ENCODE data around the gene MAN1C1. TPM values are rescaled to one million over a fixed set of nuclear protein-coding genes. Genes with fewer than 3 reads are reported as not detected.

MAN1C1 gene
- total and polyA plus RNA-seq, 7 donors, result 1.8 to 6.7 (median 2.0) TPM

DNA sequence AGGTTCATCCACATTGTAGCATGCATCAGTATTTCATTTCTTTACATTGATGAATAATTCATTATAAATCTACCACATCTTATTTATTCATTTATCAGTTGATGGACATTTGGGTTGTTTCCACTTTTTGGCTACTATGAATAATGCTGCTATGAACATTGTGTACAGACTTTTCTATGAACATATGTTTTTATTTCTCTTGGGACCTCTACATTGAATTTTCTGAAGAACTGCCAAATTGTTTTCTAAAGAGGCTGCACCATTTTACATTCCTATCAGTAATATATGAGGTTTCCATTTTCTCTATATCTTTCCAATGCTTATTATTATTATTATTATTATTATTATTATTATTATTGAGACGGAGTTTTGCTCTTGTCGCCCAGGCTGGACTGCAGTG is 102.1 kb downstream of the MAN1C1 start:
- Histone ChIP-seq H3K36me3 (ENCODE audit: insufficient read depth in 1 of 2, low read depth in 1 of 2) (no peaks in the 10 kb centered on the region), H3K27me3 (ENCODE audit: insufficient read depth in 3 of 3, low read length in 2 of 3) (no peaks in the 10 kb centered on the region), H3K27ac (no peak overlapping the region), H3K9me3 (no peaks in the 10 kb centered on the region), H3K4me3 (no peak overlapping the region), H3K4me1 (no peaks in the 10 kb centered on the region)
- 95 to 100% (median 100%) methylated on average over 2 of the region's 2 CpGs for WGBS, 3 donors
- DNase-seq, result no peak
- no peak for ATAC-seq
- intact Hi-C loops (cut with DNase I), result no loop called here
- TF ChIP-seq, protein P1, sequence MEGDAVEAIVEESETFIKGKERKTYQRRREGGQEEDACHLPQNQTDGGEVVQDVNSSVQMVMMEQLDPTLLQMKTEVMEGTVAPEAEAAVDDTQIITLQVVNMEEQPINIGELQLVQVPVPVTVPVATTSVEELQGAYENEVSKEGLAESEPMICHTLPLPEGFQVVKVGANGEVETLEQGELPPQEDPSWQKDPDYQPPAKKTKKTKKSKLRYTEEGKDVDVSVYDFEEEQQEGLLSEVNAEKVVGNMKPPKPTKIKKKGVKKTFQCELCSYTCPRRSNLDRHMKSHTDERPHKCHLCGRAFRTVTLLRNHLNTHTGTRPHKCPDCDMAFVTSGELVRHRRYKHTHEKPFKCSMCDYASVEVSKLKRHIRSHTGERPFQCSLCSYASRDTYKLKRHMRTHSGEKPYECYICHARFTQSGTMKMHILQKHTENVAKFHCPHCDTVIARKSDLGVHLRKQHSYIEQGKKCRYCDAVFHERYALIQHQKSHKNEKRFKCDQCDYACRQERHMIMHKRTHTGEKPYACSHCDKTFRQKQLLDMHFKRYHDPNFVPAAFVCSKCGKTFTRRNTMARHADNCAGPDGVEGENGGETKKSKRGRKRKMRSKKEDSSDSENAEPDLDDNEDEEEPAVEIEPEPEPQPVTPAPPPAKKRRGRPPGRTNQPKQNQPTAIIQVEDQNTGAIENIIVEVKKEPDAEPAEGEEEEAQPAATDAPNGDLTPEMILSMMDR (IDR thresholded peaks at IDR 0.05), result no peak

DNA sequence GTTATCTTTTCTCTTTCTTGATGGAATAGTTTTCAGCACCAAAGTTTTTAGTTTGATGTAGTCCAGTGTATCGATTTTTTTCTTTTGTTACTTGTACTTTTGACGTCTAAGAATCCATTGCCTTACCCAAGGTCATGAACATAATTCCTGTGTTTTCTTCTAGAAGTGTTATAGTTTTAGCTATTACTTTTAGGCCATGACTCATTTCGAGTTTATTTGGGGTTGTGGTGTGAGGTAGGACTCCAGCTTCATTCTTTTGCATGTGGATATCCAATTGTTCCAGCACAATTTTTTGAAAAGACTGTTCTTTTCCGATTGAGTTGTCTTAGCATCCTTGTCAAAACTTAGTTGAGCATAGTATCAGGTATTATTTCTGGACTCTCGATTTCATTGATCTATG is 104.0 kb downstream of the MAN1C1 start:
- intact Hi-C loops (cut with DNase I), result no loop called here
- WGBS, 3 donors, result 88 to 91% (median 90%) methylated on average over 5 of the region's 5 CpGs
- no peak for ATAC-seq

DNA sequence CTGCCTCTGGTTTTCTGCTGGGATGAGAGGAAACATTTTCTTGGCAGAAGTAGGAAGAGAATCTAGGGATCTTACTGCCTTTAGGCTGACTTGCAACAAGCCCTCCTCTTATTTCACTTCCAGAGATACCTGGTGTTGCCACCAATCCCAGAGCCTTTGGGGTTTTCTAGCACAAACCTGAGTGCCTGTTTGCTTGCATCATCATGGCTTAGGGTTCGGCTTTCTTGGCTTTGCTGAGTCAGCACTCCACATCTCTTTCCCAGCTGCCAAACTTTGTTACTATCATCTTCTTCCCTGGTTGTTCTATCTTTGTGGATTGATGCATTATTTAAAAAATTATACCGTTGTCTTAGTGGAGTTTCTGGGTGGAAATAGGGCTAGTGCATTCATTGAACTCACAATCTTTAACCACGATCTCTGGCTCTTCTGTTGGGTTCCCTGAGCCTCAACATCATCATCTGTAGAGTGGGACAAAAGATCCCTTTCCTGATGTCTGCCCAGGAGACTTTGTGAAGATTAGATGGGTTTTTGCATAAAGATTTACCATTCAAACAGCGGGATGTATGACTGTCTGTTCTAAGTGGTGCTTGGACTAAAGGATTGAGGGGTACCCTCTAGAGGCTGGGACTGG is 106.8 kb downstream of the MAN1C1 start:
- 78 to 88% (median 83%) methylated on average over 4 of the region's 4 CpGs for WGBS, 3 donors
- TF ChIP-seq, protein P1 (IDR thresholded peaks at IDR 0.05), result no peak
- DNase-seq (no peak), ATAC-seq (no peak)
- Histone ChIP-seq H3K9me3 (no peaks in the 10 kb centered on the region), H3K4me1 (peaks cover 13% of the 10 kb centered on the region), H3K27ac (no peak overlapping the region), H3K27me3 (ENCODE audit: insufficient read depth in 3 of 3, low read length in 2 of 3) (no peaks in the 10 kb centered on the region), H3K4me3 (no peak overlapping the region), H3K36me3 (ENCODE audit: insufficient read depth in 1 of 2, low read depth in 1 of 2) (no peaks in the 10 kb centered on the region)
- intact Hi-C loops (cut with DNase I), result loop anchor here in 1 of 2 donors (2.0 kb wide), 1 partner anchor 17 kb away; no protein-coding TSS in a partner anchor

More for the DNA sequence above, 104.0 kb downstream of the MAN1C1 start:
- Histone ChIP-seq H3K27me3 (ENCODE audit: insufficient read depth in 3 of 3, low read length in 2 of 3) (no peaks in the 10 kb centered on the region), H3K9me3 (no peaks in the 10 kb centered on the region), H3K4me3 (no peak overlapping the region), H3K27ac (no peak overlapping the region), H3K4me1 (no peaks in the 10 kb centered on the region), H3K36me3 (ENCODE audit: insufficient read depth in 1 of 2, low read depth in 1 of 2) (no peaks in the 10 kb centered on the region)
- DNase-seq, result no peak
- TF ChIP-seq, protein P1 (IDR thresholded peaks at IDR 0.05), result no peak

DNA sequence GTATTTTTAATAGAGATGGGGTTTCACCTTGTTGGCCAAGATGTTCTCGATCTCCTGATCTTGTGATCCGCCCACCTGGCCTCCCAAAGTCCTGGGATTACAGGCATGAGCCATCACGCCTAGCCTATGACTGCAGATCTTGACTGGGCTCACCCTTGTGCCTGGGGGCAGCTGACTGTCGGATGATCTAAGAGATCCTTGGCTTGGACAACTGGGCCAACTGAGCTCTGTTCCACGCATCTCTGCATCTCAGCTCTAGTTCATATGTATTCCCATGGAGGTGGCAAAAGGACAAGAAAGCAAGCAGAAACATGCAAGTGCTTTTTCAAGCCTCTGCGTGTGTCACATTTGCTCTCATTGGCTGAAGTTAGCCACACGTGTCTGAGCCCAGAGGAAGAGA is 107.6 kb downstream of the MAN1C1 start:
- WGBS, 3 donors, result 87 to 95% (median 90%) methylated on average over 7 of the region's 7 CpGs
- TF ChIP-seq, protein P1 (IDR thresholded peaks at IDR 0.05), result no peak
- no peak for ATAC-seq
- intact Hi-C loops (cut with DNase I), result no loop called here
- peaks cover 16% of the 10 kb centered on the region for H3K4me1 ChIP-seq
- no peak for DNase-seq
- H3K36me3 ChIP-seq (ENCODE audit: insufficient read depth in 1 of 2, low read depth in 1 of 2), result no peaks in the 10 kb centered on the region
- H3K4me3 ChIP-seq, result no peak overlapping the region
- H3K9me3 ChIP-seq, result no peaks in the 10 kb centered on the region
- H3K27me3 ChIP-seq (ENCODE audit: insufficient read depth in 3 of 3, low read length in 2 of 3), result no peaks in the 10 kb centered on the region
- no peak overlapping the region for H3K27ac ChIP-seq

DNA sequence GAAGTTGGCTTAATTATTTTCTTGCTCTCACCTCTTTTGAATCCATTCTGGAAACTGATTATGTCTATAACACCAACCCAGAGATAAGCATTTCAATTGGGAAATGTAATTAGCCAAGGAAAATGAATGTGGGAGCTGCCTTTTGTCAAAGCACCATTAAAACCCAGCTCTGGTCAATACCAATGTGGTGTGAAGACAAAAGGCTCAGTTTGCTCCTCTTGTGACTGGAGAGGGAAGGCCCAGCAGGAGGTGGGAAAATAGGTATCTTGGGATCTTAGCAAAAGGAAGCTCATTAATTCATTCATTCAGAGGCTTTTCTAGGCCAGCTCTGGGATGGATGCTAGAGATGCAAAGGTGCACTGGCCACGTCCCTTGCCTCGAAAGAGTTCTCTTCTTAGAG is 108.4 kb downstream of the MAN1C1 start:
- whole genome bisulfite sequencing, 3 donors, result 89 to 100% (median 95%) methylated on average over 2 of the region's 2 CpGs

More for the DNA sequence above, 108.4 kb downstream of the MAN1C1 start:
- TF ChIP-seq, protein P1 (IDR thresholded peaks at IDR 0.05), result no peak
- no peak overlapping the region for H3K4me3 ChIP-seq
- H3K27me3 ChIP-seq (ENCODE audit: insufficient read depth in 3 of 3, low read length in 2 of 3), result no peaks in the 10 kb centered on the region
- peaks cover 20% of the 10 kb centered on the region for H3K4me1 ChIP-seq
- intact Hi-C loops (cut with DNase I), result no loop called here
- H3K9me3 ChIP-seq, result no peaks in the 10 kb centered on the region
- no peak overlapping the region for H3K27ac ChIP-seq
- no peaks in the 10 kb centered on the region for H3K36me3 ChIP-seq (ENCODE audit: insufficient read depth in 1 of 2, low read depth in 1 of 2)
- no peak for ATAC-seq
- no peak for DNase-seq

Measured in psoas muscle (tissue), 8 donors.